PC-3 (cell line): ENCODE measurements around the gene CFTR. TPM values are rescaled to one million over a fixed set of nuclear protein-coding genes. Genes with fewer than 3 reads are reported as not detected.

Experiments used
- ATAC-seq: fragments of 200-7000 bp; cut with Tn5 transposase; 2 replicates; pipeline ENCODE4 v1.9.1; 2020; ENCODE audit warnings: mild to moderate bottlenecking, moderate library complexity
- BruUV-seq: library from RNA; stranded (reverse); fragments of 400-500 nt; replicated peaks from 2 replicates; lab custom pipeline; 2021; lab: Mats Ljungman, UMichigan
- CTCF ChIA-PET: fragments of 300-600 bp; sonication (Branson Sonifier 250); formaldehyde crosslinking; loops from one replicate; lab custom pipeline; 2022; ENCODE audit warnings: antibody characterized with exemption; lab: Charles Lee
- POLR2A ChIA-PET: fragments of 300-600 bp; sonication (Branson Sonifier 250); formaldehyde crosslinking; loops from one replicate; lab custom pipeline; 2022; ENCODE audit warnings: antibody characterized with exemption; ENCODE audit not compliant: unreplicated experiment; lab: Charles Lee
- DNase-seq: peaks from one replicate; pipeline ENCODE4 v3.0.0-alpha.2; 2015
- H2AFZ ChIP-seq: fragments of 300-600 bp; sonication (generic); 2 replicates; pipeline ENCODE4 v1.6.0; 2016; ENCODE audit warnings: antibody characterized with exemption, low read length
- H3F3A ChIP-seq: fragments of 300-600 bp; sonication (generic); one replicate; pipeline ENCODE4 v1.6.0; 2017; ENCODE audit warnings: antibody characterized with exemption, low read length, control low read depth, mild to moderate bottlenecking; ENCODE audit not compliant: unreplicated experiment
- H3K27ac ChIP-seq: fragments of 300-600 bp; sonication (generic); 2 replicates; pipeline ENCODE4 v1.5.1; 2016; ENCODE audit warnings: mild to moderate bottlenecking, low read length
- H3K27me3 ChIP-seq: fragments of 300-600 bp; sonication (generic); 2 replicates; pipeline ENCODE4 v1.6.1; 2016; ENCODE audit warnings: low read length, mixed read lengths
- H3K36me3 ChIP-seq: fragments of 300-600 bp; sonication (generic); 2 replicates; pipeline ENCODE4 v1.6.1; 2016; ENCODE audit warnings: low read depth, mixed run types, low read length, mixed read lengths
- H3K4me1 ChIP-seq: fragments of 300-600 bp; sonication (generic); 2 replicates; pipeline ENCODE4 v1.5.1; 2016; ENCODE audit warnings: low read length; ENCODE audit not compliant: insufficient read depth
- H3K4me2 ChIP-seq: fragments of 300-600 bp; sonication (generic); 2 replicates; pipeline ENCODE4 v1.6.0; 2016; ENCODE audit warnings: low read length
- H3K4me3 ChIP-seq: fragments of 300-600 bp; sonication (generic); 2 replicates; pipeline ENCODE4 v1.5.1; 2016; ENCODE audit warnings: mild to moderate bottlenecking, low read length, mixed read lengths
- H3K79me2 ChIP-seq: fragments of 300-600 bp; sonication (generic); 2 replicates; pipeline ENCODE4 v1.6.1; 2017; ENCODE audit warnings: low read length, mixed read lengths
- H3K9ac ChIP-seq: fragments of 300-600 bp; sonication (generic); 2 replicates; pipeline ENCODE4 v1.6.0; 2016; ENCODE audit warnings: mild to moderate bottlenecking, low read length
- H3K9me2 ChIP-seq: fragments of 300-600 bp; sonication (generic); replicated peaks from 2 replicates; pipeline ENCODE4 v1.6.1; 2016; ENCODE audit warnings: mixed run types, low read length, mixed read lengths
- H3K9me3 ChIP-seq: fragments of 300-600 bp; sonication (generic); 2 replicates; pipeline ENCODE4 v1.6.1; 2016; ENCODE audit warnings: low read length, mixed read lengths
- H4K20me1 ChIP-seq: fragments of 300-600 bp; sonication (generic); 2 replicates; pipeline ENCODE4 v1.6.1; 2016; ENCODE audit warnings: low read length, mixed read lengths
- CTCF ChIP-seq: fragments of 300-600 bp; sonication (generic); conservative IDR thresholded peaks from 2 replicates; pipeline ENCODE4 v1.5.1; 2017; ENCODE audit warnings: antibody characterized with exemption, low read depth, mild to moderate bottlenecking, low read length
- EZH2 ChIP-seq: fragments of 300-600 bp; sonication (generic); IDR thresholded peaks from one replicate; pipeline ENCODE4 v1.6.1; 2017; ENCODE audit warnings: antibody characterized with exemption, mild to moderate bottlenecking, low read length; ENCODE audit not compliant: unreplicated experiment
- EZH2phosphoT487 ChIP-seq: fragments of 300-600 bp; sonication (generic); IDR thresholded peaks from 2 replicates; pipeline ENCODE4 v1.6.1; 2018; ENCODE audit warnings: mild to moderate bottlenecking, antibody characterized with exemption, low read length, borderline replicate concordance
- intact Hi-C: fragments of 100-400 bp; cut with micrococcal nuclease; formaldehyde crosslinking; loops from 2 replicates; pipeline ENCODE4 v1.9.0; 2023
- total RNA-seq: library from RNA; depleted of rRNA; stranded (reverse); fragments of >200 nt; gene quantifications from 2 replicates; pipeline ENCODE4 v1.2.3, GENCODE V29; 2014

The CFTR gene
- total RNA-seq, 1 experiment from 2014 or later = not detected

GRCh38 chr7:117659531-117660011 is 179.7 kb downstream of the CFTR start:
- Histone ChIP-seq H3K9me3 (no peaks in the 10 kb centered on the region), H2AFZ (no peak overlapping the region), H3K9me2 (no peaks in the 10 kb centered on the region), H4K20me1 (no peaks in the 10 kb centered on the region), H3K4me3 (no peak overlapping the region), H3K4me1 (no peaks in the 10 kb centered on the region), H3K9ac (no peak overlapping the region), H3K4me2 (no peak overlapping the region), H3F3A (no peaks in the 10 kb centered on the region), H3K27me3 (no peaks in the 10 kb centered on the region), H3K27ac (no peak overlapping the region), H3K79me2 (no peaks in the 10 kb centered on the region), H3K36me3 (no peaks in the 10 kb centered on the region)
- DNase-seq (no peak), ATAC-seq (no peak)
- intact Hi-C loops = no loop called here
- TF ChIP-seq CTCF (no peak), EZH2phosphoT487 (no peak), EZH2 (no peak)
- no TSS peak for BruUV-seq
- CTCF ChIA-PET = no interaction called here
- POLR2A ChIA-PET = no interaction called here

GRCh38 chr7:117661328-117661727 is 181.5 kb downstream of the CFTR start:
- no TSS peak for BruUV-seq
- no peak overlapping the region for H3K4me3 ChIP-seq
- no peaks in the 10 kb centered on the region for H3K36me3 ChIP-seq
- H3K9ac ChIP-seq = no peak overlapping the region
- intact Hi-C loops = no loop called here
- no peaks in the 10 kb centered on the region for H3K79me2 ChIP-seq
- H3K4me1 ChIP-seq = peaks cover 8% of the 10 kb centered on the region
- no peak overlapping the region for H3K4me2 ChIP-seq
- no peaks in the 10 kb centered on the region for H3K27me3 ChIP-seq
- DNase-seq (no peak), ATAC-seq (no peak)
- CTCF ChIA-PET = no interaction called here
- H3K27ac ChIP-seq = no peak overlapping the region
- POLR2A ChIA-PET = no interaction called here
- no peaks in the 10 kb centered on the region for H3F3A ChIP-seq
- no peaks in the 10 kb centered on the region for H3K9me2 ChIP-seq
- no peak overlapping the region for H2AFZ ChIP-seq
- H3K9me3 ChIP-seq = no peaks in the 10 kb centered on the region
- no peaks in the 10 kb centered on the region for H4K20me1 ChIP-seq
- TF ChIP-seq EZH2phosphoT487 (no peak), EZH2 (no peak), CTCF (no peak)

- H3K4me3 ChIP-seq = no peak overlapping the region
- H2AFZ ChIP-seq = no peak overlapping the region
- BruUV-seq = no TSS peak
- H3K4me2 ChIP-seq = no peak overlapping the region
- no peaks in the 10 kb centered on the region for H3K36me3 ChIP-seq
- TF ChIP-seq EZH2phosphoT487 (no peak), EZH2 (no peak), CTCF (no peak)
- no peaks in the 10 kb centered on the region for H3K9me2 ChIP-seq
- ChIA-PET CTCF (no interaction called here), POLR2A (no interaction called here)
- intact Hi-C loops = no loop called here
- H3K79me2 ChIP-seq = no peaks in the 10 kb centered on the region
- DNase-seq (no peak), ATAC-seq (no peak)
- peaks cover 9% of the 10 kb centered on the region for H3K4me1 ChIP-seq
- H3F3A ChIP-seq = no peaks in the 10 kb centered on the region
- no peak overlapping the region for H3K27ac ChIP-seq
- no peaks in the 10 kb centered on the region for H4K20me1 ChIP-seq
- no peak overlapping the region for H3K9ac ChIP-seq
- H3K9me3 ChIP-seq = no peaks in the 10 kb centered on the region
- H3K27me3 ChIP-seq = no peaks in the 10 kb centered on the region
These were observed 184.2 kb downstream of the CFTR start for GRCh38 chr7:117664047-117664446.
